Islet of Langerhans (tissue), 1 donor: ENCODE measurements around the gene SGK1.
A peak's percentile ranks its signal among the peaks of the same experiment; 100 is the strongest.
"Not testable (repeated sequence)": the region's sequence is repeated elsewhere in the genome, so short reads cannot be mapped to it uniquely, and the experiment has no call there.

Experiments
- FAIRE-seq: peaks from one replicate; lab custom pipeline; 2011; peaks lifted over from hg19 to GRCh38; lab: Jason Lieb, UNC

The SGK1 gene

GRCh38 chr6:134326192-134326591 lies 8.3 kb upstream of the SGK1 start:
- FAIRE-seq = not testable (repeated sequence)

DNA sequence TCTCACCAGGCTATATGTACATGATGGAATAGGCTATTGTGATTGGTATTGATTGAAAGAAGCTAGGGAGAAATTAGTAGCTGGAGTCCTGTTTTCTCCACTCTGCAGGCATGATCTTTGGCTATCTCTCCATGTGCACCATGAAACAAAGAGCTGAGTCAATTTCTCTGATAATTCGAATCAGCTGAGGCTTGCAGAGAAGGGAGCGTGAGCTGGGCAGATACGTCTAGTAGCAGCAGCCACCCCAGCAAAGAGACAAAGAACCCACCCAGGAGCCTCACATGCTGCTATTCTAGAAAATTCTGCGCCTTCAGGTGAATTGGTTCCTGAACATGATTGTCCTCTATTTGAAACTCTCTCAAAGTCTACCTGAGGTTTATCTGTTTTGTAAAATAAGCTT lies 6.9 kb upstream of the SGK1 start:
- FAIRE-seq = no peak

DNA sequence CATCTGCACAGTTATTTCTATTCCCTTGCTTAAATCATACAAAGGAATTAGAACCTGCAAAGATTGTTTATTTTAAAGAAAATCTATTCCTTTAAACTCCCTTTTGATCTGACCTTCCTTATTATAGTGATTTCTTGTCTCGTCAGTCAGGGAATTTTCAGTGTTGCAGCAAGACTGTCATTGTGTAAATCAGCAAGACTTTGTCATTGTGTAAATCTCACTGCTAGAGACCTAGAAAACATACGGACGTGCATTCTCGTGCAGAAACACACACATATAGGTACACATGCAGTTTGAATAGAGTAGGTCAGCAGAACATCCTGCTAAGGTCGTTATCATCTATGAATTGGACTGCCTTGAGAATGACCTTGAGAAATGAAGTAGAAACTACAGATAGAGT lies 6.2 kb upstream of the SGK1 start:
- no peak for FAIRE-seq

DNA sequence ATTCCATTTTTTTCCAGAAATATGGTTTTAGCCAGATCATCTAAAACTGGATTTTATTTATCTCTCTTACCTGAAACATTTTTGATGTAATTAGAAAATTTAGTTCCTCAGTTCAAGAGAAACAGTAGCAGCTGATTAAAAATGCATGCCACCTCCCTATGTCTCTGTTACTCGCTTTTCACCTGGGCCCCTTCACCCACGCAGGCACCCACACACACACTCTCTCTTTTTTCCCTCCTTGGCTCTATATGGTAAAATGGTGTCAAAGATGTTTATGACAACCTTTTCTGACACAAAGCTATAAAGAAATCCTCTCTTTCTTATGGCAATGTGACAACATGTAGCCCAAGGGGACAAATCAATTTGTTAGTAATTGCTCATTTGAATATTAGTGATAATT lies 5.8 kb upstream of the SGK1 start:
- no peak for FAIRE-seq

DNA sequence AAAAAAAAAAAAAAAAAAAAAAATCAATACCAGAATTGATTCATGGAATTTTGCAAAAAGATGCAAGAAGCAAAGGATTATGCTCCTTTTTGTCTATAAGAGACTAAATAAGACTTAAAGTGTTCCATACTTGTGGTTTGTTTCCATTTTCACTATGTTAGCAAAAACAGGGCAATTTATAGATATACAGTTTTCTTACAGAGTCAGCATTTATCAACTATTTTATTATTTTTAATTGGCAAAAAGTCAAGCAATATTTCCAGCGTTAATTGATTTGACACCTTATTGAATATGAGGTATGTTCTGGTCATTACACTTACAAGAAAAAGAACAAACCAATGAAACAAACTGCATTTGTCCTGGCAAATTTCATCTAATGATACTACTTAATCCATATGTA lies 5.4 kb upstream of the SGK1 start:
- FAIRE-seq = no peak

DNA sequence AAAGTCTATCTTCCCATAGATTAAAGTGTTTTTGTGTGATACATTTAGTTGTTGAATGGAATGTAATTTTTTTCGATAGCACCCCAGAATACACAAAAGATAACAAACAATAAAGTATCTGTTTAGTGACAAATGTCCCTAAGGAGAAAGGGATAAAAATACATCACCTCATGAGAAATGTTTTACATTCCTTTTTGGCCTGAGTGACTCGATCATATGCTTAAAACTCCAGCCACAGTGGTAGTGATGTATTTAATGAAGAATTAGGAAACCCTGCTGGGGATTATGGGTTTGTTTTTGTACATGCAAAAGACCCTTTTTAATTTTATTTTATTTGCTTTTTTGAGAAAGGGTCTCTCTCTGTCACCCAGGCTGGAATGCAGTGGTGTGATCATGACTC lies 4.3 kb upstream of the SGK1 start:
- no peak for FAIRE-seq

GRCh38 chr6:134321246-134321645 lies 3.3 kb upstream of the SGK1 start:
- no peak for FAIRE-seq

DNA sequence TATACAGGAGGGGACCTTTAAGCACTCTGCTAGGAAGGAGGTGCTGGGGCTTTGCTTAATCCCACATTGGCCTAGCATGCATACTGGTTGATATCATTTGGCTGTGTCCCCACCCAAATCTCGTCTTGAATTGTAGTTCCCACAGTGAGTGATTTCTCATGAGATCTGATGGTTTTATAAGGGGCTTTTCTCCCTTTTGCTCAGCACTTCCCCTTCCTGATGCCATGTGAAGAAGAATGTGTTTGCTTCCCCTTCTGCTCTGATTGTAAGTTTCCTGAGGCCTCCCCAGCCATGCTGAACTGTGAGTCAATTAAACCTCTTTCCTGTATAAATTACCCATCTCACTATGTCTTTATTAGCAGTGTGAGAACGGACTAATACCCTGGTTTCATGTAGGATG lies 1.8 kb upstream of the SGK1 start:
- FAIRE-seq = not testable (repeated sequence)

DNA sequence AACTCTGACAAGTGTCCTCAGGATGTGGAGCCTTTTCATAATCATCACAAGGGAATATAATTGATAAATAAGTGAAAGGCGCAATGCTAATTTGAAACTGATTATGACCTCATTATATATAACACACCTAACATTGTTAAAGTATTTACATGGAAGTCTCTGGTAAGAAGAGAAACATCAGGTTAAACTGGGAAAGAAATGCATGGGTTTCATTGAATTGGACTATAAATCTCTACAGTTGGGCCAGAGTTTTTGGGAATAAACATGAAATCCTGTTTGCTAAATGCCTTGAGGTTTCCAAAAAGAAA lies 1.0 kb upstream of the SGK1 start:
- FAIRE-seq = no peak

DNA sequence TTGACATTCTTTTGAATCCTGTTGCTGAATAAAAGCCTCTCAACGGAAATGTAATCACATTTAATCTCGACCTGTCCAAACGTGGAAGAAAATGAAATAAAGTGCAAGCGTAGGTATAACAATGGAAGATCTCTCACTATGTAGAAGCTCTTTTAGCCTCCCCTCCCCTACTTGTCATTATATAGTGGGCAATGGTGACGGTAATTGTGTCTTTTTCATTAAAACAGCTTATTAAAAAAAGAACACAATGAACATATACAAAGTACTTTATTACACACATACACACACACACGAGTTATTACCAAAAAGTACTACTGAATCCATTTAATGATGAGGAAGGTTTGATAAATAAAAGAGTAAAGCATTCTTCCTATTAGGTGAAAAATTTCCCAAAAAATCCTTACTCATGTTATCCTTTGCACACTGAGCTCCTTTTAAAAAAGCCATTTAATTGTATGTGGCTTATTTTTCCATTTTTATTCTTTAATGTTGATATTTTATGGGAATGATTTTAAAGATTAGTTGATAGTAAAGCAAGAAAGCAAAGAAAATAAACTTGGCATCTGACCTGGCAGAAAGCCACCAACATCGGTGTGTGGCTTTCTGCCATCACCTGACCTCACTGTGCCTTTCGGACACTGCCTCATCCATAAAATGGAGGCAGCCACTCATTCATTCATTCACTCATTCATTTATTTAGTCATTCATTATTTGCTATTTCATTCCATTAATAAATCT lies 493 bp upstream of the SGK1 start:
- FAIRE-seq = peak; percentile 9

DNA sequence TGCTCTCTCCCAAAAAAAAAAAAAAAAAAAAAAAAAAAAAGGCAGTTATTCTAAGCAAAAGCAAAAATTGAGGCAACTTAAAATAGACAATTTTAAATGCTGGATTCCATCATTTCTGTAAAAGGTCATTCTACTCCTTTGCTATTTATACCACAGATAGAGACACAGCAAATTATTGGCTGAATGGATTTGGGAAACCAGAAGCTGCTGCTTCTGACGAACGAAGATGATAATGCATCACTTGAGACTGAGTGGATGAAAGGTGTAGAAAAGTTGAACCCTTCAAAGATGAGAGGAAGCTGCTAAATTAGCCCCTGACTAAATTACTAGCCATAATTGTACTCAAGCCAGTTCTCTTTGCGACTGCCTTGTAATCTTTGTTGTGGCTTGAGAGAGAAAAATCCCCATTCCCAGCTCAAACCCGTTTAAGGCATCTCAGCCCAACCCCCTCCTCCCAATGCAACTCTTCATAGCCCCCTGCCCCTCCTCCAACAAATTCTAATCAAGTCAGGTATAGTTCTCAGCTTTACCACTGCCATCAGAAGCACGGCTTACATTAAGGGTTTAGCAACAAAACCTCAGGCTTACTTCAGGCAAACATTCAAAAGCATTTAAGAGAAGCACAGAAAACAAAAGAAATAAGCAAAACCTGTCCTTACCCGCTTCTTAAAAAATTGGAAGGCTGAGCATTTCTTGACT lies 1.0 kb downstream of the SGK1 start:
- no peak for FAIRE-seq

GRCh38 chr6:134315974-134316441 lies 1.9 kb downstream of the SGK1 start:
- FAIRE-seq = no peak

- no peak for FAIRE-seq
These were observed 2.7 kb downstream of the SGK1 start for GRCh38 chr6:134315189-134315588.

GRCh38 chr6:134314006-134314821 lies 3.7 kb downstream of the SGK1 start:
- no peak for FAIRE-seq

GRCh38 chr6:134312038-134312660 lies 5.8 kb downstream of the SGK1 start:
- no peak for FAIRE-seq

GRCh38 chr6:134310817-134311216 lies 7.1 kb downstream of the SGK1 start:
- FAIRE-seq = no peak

DNA sequence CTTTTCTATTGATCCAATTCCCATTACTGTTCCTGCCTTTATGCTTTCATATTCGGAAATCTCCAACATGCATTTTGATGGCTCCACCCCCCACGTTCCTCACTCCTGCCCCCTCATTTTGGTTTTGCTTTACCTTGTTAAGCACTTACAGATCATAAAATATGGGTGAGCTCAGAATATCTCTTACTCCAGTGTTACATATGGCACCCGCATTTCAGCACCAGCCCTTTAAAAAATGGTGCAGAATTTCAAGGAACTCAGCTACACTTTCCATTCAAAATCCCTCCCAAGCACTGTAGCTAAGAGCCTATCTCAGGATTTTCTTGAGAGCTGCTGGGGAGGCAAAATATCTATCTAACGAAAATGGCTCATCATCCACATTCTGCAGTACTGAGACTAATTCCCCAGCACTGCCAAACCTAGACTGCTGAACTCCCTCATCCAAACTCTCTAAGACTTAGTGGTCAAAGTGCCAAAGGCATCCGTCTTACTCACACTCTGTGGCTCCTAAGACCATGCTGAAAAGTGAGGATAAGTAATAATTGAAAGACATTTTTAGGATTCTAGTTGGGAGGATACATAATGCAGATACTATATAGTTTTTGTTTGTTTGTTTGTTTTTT lies 7.8 kb downstream of the SGK1 start:
- FAIRE-seq = no peak

- no peak for FAIRE-seq
These were observed 8.7 kb downstream of the SGK1 start for GRCh38 chr6:134309227-134309626.

DNA sequence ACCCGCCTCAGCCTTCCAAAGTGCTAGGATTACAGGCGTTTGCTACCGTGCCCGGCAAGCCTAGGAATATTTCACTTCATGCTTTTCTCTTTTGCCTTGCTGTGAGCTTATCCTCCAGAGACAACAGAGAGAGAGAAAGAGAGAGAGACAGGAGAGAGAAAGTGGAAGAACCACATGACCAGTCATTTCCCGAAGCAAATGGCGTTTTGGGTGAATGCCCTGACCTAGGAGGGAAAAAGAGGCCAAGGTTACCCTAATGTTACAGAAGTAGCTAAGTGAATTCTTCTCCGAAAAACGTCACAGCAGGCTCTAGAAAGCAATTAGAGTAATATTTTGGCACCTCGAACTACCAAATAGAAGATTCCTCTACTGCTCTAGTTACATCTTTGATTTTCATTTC lies 9.1 kb downstream of the SGK1 start:
- FAIRE-seq = no peak

DNA sequence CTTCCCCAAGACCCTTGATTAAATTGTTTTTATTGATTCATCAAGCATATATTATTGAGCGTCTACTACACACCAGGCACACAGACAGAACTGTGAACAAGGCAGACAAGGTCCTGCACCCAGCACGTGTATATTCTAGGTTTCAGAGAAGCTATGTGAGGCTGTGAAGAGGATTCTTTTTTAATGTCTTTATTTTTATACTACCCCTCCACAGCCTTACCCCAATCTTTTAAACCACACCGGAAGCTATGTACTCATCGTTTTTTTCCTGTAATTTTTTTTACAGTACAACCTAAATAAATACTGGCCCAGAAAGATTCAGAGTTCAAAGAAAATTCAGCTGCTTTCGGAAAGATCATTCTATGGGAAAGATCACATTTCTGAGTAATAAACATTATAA lies 10.0 kb downstream of the SGK1 start:
- no peak for FAIRE-seq

GRCh38 chr6:134307075-134307474 lies 10.8 kb downstream of the SGK1 start:
- FAIRE-seq = no peak

DNA sequence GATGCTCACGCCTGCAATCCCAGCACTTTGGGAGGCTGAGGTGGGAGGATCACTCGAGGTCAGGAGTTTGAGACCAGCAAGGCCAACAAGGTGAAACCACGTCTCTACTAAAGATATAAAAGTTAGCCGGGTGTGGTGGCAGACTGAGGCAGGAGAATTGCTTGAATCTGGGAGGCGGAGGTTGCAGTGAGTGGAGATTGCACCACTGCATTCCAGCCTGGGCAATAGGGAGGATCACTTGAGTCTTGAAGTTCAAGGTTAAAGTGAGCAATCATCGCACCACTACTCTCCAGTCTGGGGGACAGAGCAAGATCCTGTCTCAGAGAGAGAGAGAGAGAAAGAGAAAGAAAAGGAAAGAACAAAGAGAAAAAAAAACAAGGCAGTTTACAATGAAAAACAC lies 13.5 kb downstream of the SGK1 start:
- FAIRE-seq = not testable (repeated sequence)
